ENCODE data around the gene CFLAR.

Gene CFLAR

GRCh38 chr2:201220102-201220570, 104.2 kb downstream of the CFLAR start:
- DNase-seq: no peak

GRCh38 chr2:201223089-201224073, 107.4 kb downstream of the CFLAR start:
- DNase-seq: no peak
